SU-DHL-6 (cell line): ENCODE data around the gene ADGRD1.

Source experiments
- EZH2phosphoT487 ChIP-seq: fragments of 200-600 bp; sonication (generic), shearing (Covaris generic); conservative IDR thresholded peaks from 2 replicates; pipeline ENCODE4 v1.6.1; 2018; ENCODE audit warnings: mild to moderate bottlenecking, antibody characterized with exemption, low read length, moderate library complexity, mixed read lengths
- TF ChIP-seq, protein P1 (sequence below): fragments of 200-600 bp; sonication (generic); IDR thresholded peaks from one replicate; pipeline ENCODE4 v1.5.1; 2017; ENCODE audit warnings: antibody characterized with exemption, mild to moderate bottlenecking, low read length, moderate library complexity; ENCODE audit not compliant: insufficient read depth, poor library complexity, severe bottlenecking

DNA sequence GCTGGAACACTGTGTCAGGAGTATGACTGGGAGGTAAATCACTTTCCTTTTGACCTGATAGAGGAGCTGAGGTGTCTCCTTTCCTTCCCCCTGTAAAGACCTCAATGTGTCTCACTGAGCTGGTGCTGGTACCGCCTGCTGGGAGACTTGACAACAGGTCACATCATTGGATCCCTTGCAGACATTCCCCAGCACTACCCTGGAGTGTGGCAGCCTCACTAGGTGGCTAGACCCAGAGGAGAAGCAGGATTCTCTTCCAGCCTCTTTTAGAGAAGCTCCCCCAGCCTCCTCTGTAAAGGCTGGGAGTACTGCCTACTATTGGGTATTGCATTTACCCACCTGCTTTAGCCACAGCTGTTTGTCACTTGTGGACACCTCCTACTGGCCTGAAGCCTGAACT, 223.9 kb downstream of the ADGRD1 start:
- TF ChIP-seq, protein P1, sequence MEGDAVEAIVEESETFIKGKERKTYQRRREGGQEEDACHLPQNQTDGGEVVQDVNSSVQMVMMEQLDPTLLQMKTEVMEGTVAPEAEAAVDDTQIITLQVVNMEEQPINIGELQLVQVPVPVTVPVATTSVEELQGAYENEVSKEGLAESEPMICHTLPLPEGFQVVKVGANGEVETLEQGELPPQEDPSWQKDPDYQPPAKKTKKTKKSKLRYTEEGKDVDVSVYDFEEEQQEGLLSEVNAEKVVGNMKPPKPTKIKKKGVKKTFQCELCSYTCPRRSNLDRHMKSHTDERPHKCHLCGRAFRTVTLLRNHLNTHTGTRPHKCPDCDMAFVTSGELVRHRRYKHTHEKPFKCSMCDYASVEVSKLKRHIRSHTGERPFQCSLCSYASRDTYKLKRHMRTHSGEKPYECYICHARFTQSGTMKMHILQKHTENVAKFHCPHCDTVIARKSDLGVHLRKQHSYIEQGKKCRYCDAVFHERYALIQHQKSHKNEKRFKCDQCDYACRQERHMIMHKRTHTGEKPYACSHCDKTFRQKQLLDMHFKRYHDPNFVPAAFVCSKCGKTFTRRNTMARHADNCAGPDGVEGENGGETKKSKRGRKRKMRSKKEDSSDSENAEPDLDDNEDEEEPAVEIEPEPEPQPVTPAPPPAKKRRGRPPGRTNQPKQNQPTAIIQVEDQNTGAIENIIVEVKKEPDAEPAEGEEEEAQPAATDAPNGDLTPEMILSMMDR, result no peak
- TF ChIP-seq EZH2phosphoT487, result no peak
